HL-60/S4 (cell line): ENCODE results near the gene ZNF346.

Source experiments
- in situ Hi-C: fragments of 300-500 bp; cut with MboI; formaldehyde crosslinking; loops from 2 replicates; pipeline ENCODE4 v1.14.3; 2022; ENCODE audit warnings: low sequenced_read_pairs

Gene ZNF346

DNA sequence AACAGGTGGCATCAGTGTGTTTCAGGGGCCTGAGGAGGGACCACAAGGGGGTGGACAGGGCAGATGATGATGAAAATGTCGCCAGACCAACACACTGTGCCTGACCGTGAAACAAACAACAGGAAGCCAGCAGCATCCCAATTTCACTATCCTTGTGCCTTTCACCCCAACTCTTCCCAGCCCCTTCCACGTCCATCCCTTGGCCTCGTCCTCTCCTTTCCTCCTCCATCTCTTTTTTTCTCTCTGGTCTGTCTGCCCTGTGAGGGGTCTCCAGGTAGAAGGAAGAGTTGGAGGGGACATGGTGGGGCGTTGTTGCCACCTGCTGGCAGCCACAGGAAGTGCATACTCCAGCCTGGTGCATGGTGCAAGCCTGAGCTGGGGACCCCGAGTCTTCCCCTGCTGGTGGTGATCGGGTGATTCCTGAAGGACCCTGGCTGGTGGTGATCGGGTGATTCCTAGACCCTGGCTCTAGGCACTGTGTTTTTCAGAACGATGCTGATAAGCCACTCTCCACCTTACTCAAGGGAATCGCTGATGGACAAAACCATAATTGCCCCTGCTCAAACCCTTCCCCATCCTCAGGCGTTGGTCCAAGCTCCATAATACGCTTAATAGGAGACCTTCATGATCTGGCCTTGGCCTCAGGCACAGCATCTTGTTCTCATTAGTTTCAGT is 89.4 kb downstream of the ZNF346 start:
- in situ Hi-C loops, result loop anchor here (25.0 kb wide), 1 partner anchor 950 kb away; no protein-coding TSS in a partner anchor

- in situ Hi-C loops, result loop anchor here (25.0 kb wide), 1 partner anchor 950 kb away; no protein-coding TSS in a partner anchor
These were observed 90.2 kb downstream of the ZNF346 start for GRCh38 chr5:177112589-177113220.

DNA sequence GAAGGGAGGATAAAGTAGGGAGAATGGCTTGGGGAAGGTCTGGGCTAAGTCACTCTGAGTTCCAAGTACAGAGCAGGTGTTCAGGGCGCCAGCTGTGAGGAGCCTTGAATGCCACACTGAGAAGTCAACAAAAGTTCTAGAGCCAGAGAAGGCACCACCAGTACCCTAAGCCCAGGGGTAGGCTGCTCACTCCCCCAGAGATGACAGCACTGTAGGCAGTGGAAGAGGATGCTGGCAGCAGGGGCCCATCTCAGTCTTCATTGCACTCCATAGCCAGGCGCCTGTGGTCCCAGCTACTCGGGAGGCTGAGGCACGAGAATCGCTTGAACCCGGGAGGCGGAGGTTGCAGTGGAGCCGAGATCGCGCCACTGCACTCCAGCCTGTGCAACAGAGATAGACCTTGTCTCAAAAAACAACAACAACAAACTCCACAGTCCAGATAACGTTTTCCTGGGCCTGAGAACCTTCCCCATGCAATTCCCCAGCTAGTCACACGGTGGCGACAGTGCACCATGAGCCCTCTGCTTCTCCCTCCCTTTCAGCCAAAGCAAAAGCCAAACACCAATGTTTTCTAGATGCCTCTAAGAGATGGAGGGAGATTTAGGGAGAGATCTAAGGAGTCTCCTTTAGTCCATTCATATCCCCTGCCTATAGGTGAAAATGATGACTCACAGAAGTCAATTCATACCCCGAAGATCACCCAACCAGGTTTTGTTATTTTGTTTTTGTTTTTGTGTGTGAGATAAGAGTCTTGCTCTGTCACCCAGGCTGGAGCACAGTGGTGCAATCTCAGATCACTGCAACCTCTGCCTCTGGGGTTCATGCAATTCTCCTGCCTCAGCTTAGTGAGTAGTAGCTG is 91.3 kb downstream of the ZNF346 start:
- in situ Hi-C loops, result loop anchor here (25.0 kb wide), 1 partner anchor 949 kb away; no protein-coding TSS in a partner anchor

DNA sequence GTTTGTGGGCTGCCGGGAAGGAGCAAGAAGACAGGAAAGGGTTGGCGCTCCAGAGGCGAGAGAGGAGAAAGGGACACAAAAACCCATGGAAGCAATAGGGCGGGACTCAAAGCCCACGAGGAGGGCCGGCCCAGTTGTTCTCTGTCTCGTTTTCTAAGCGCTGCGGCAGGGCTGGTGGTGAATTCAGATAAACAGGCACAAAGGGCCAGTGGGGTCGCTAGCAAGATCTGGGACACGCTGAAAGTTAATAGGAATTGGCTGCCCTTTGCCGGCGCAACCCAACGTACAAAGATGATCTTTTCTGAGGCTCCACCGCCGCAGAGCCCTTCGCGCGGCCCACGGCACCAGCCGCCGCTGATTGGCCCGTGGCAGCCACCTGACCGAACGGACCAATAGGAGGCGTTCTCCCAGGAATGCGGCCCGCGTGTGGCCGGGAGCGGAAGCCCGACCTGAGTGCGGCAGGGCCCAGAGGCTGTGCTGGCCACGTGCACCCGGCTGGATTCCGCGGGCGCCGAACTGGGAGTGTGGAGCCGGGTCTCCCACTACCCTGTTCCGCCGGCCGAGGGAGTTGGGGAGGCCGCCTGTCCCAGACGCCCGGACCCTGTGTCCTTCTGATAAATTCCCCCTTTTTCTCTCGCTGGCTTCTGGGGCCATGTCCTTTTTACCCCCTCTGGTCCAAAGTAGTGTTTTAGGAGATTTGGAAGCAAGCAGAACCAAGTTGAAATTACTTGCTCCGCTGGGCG is 94.3 kb downstream of the ZNF346 start:
- in situ Hi-C loops, result loop anchor here (25.0 kb wide), 1 partner anchor 945 kb away; no protein-coding TSS in a partner anchor

- in situ Hi-C loops, result loop anchor here (25.0 kb wide), 1 partner anchor 945 kb away; no protein-coding TSS in a partner anchor
These were observed 95.0 kb downstream of the ZNF346 start for GRCh38 chr5:177117441-177118045.

DNA sequence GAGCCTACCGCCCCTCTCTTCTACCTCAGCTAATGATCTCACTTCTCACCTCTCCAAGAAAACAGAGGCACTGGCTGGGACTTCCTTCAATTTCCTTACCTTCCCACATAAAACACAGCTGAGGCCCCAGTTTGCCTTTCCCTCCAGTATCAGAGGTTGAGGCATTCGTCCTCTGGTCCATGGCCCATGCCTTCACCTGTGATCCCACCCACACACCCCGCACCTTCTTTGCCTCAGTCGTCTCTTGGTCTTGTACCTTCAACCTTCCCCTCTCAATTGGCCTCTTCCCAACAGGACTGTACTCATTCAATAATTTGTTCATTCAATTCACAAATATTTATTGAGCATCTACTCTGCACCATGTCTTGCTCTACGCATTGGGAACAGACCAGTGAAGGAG is 100.1 kb downstream of the ZNF346 start:
- in situ Hi-C loops, result loop anchor here (25.0 kb wide), 1 partner anchor 940 kb away; no protein-coding TSS in a partner anchor

DNA sequence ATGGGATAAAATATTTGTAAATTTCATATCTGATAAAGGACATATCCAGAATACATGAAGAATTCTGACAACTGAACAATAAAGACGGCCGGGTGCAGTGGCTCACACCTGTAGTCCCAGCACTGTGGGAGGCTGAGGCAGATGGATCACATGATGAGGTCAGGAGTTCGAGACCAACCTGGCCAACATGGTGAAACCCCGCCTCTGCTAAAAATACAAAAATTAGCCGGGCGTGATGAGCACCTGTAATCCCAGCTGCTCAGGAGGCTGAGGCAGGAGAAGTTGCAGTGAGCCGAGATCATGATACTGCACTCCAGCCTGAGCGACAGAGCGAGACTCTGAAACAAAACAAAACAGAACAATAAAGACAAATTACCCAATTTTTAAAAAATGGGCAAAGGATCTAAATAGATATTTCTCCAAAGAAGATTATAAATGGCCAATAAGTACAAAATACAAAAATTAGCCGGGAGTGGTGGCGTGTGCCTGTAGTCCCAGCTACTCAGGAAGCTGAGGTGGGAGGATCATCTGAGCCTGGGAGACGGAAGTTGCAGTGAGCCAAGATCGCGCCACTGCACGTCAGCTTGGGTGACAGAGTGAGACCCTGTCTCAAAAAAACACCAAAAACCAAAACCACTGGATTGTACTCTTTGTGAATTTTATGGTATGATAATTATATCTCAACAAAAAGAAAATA is 101.4 kb downstream of the ZNF346 start:
- in situ Hi-C loops, result loop anchor here (25.0 kb wide), 1 partner anchor 938 kb away; no protein-coding TSS in a partner anchor

DNA sequence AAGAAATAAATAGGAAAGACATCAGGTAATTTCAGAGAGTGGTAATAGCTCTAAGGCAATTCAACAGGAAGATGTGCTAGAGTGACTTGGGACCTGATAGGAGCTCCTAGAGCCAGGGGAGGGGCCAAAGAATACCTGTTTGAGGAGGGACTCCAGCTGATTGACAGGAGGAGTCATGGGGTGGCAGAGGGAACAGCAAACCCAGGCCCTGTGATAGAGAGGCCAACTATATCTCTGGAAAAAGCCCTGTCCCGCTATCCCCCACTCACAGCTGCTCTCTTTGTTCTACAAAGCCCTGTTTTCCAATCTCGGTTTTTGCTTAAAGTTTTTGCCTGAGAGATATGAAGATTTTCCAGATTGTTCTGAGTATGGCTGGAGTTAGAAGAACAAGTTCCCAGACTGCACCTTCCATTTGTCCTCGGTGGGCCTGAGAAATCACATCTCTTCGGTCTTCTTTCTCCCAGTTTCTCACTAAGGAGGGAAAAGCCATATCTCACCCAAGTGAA is 102.0 kb downstream of the ZNF346 start:
- in situ Hi-C loops, result loop anchor here (25.0 kb wide), 1 partner anchor 938 kb away; no protein-coding TSS in a partner anchor

GRCh38 chr5:177126771-177127170 is 104.3 kb downstream of the ZNF346 start:
- in situ Hi-C loops, result no loop called here

GRCh38 chr5:177128551-177128981 is 106.1 kb downstream of the ZNF346 start:
- in situ Hi-C loops, result no loop called here

GRCh38 chr5:177130211-177131018 is 107.9 kb downstream of the ZNF346 start:
- in situ Hi-C loops, result no loop called here
